Stimulated activated CD4-positive, alpha-beta T cell treated with anti-CD3 and anti-CD28 coated beads, Interleukin-15, amount 100 ng/mL, for 48 hours (primary cell): ENCODE measurements around the gene GJC1.
A peak's percentile ranks its signal among the peaks of the same experiment; 100 is the strongest.

ENCODE experiments used
- DNase-seq, 2 donors: peaks; one replicate each; pipeline ENCODE4 v3.0.0-alpha.2; 2020; ENCODE audit warnings: low read depth in 2 of 2

Gene GJC1

GRCh38 chr17:44829523-44830358 is at the start of gene GJC1:
Gene GJC1, minus strand, starts transcription at chr17:44830287. Its CDS starts 24,470 bp downstream, at chr17:44805817.
- peak in 1 of 2 donors; percentile 4 for DNase-seq

- DNase-seq: no peak
Measured at GRCh38 chr17:44879376-44879775, 49.3 kb upstream of the GJC1 start.

GRCh38 chr17:44878627-44879221 is 48.6 kb upstream of the GJC1 start:
- no peak for DNase-seq

GRCh38 chr17:44877121-44877520 is 47.0 kb upstream of the GJC1 start:
- no peak for DNase-seq

GRCh38 chr17:44875761-44876160 is 45.7 kb upstream of the GJC1 start:
- no peak for DNase-seq

- DNase-seq: no peak
Measured at GRCh38 chr17:44872131-44872768, 42.2 kb upstream of the GJC1 start.

GRCh38 chr17:44871556-44871955 is 41.5 kb upstream of the GJC1 start:
- DNase-seq: no peak

GRCh38 chr17:44867841-44868240 is 37.8 kb upstream of the GJC1 start:
- no peak for DNase-seq

- DNase-seq: no peak
Measured at GRCh38 chr17:44865931-44866330, 35.8 kb upstream of the GJC1 start.

- DNase-seq: peak; percentile 36 to 63
Measured at GRCh38 chr17:44865231-44865660, 35.2 kb upstream of the GJC1 start.

GRCh38 chr17:44864831-44865230 is 34.7 kb upstream of the GJC1 start:
- DNase-seq: no peak

- no peak for DNase-seq
Measured at GRCh38 chr17:44863061-44863918, 33.2 kb upstream of the GJC1 start.

- no peak for DNase-seq
Measured at GRCh38 chr17:44862278-44862914, 32.3 kb upstream of the GJC1 start.

GRCh38 chr17:44859701-44860100 is 29.6 kb upstream of the GJC1 start:
- DNase-seq: no peak

GRCh38 chr17:44854192-44854591 is 24.1 kb upstream of the GJC1 start:
- DNase-seq: no peak

- DNase-seq: no peak
Measured at GRCh38 chr17:44850612-44851011, 20.5 kb upstream of the GJC1 start.

- no peak for DNase-seq
Measured at GRCh38 chr17:44850025-44850424, 19.9 kb upstream of the GJC1 start.

- DNase-seq: no peak
Measured at GRCh38 chr17:44848961-44849489, 18.9 kb upstream of the GJC1 start.

- DNase-seq: no peak
Measured at GRCh38 chr17:44848257-44848795, 18.2 kb upstream of the GJC1 start.

- no peak for DNase-seq
Measured at GRCh38 chr17:44847586-44847985, 17.5 kb upstream of the GJC1 start, which contains the start of gene HIGD1B. Gene HIGD1B, plus strand, starts transcription at chr17:44847883. Its CDS starts 270 bp downstream, at chr17:44848153.

GRCh38 chr17:44846206-44846605 is 16.1 kb upstream of the GJC1 start:
- no peak for DNase-seq
